ENCODE measurements around the gene TLN1.

TLN1 gene

GRCh38 chr9:35711501-35712428, 20.2 kb downstream of the TLN1 start:
- DNase-seq (ENCODE audit: low read depth) = no peak
- no peak for TF ChIP-seq CTCF (conservative IDR thresholded peaks at IDR 0.05; ENCODE audit: low read depth, low read length)
- H3K4me3 ChIP-seq (ENCODE audit: low read length) = no peak overlapping the region

- no peak for TF ChIP-seq CTCF (conservative IDR thresholded peaks at IDR 0.05; ENCODE audit: low read depth, low read length)
- no peak overlapping the region for H3K4me3 ChIP-seq (ENCODE audit: low read length)
- DNase-seq (ENCODE audit: low read depth) = no peak
These were observed 21.0 kb downstream of the TLN1 start for GRCh38 chr9:35710818-35711500.

DNA sequence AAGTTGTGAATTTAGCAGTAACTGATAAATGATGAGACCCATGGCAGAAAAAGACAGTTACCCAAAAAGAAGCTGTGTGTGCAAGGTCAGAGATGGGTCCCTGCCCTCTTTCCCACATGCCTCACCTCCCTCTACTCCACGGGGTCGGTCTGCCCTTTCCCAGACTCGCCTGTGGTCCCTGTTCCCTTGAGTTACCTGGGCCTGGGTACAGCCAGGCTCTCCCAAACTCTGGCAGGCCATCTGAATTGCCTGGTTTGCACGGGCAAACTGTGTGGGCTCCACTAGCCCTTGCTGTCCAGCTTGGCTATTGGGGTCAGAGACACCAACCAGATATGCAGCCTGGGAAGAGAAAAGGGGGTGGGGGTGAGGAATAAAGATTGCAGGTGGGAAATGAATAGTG, 23.8 kb downstream of the TLN1 start:
- no peak for DNase-seq (ENCODE audit: low read depth)
- no peak overlapping the region for H3K4me3 ChIP-seq (ENCODE audit: low read length)
- no peak for TF ChIP-seq CTCF (conservative IDR thresholded peaks at IDR 0.05; ENCODE audit: low read depth, low read length)

DNA sequence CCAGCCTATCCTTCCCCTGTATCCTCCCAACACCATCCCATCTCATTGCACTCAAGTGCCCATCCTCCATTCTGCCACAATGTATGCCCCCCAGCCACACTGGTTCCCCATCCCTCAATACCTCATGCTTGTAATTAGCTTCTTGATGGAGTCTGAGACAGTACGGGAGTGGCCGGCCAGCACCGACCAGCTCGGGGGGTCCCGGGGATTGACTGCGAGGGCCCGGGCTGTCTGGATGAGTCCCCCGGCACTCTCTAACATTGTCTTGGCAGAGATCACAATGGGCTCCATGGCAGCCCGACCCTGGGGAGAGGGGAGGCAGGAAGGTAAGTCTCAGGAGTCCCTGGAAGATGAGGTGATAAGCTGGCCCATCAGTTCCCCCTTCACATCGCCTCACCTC, 25.0 kb downstream of the TLN1 start:
- TF ChIP-seq CTCF (conservative IDR thresholded peaks at IDR 0.05; ENCODE audit: low read depth, low read length) = no peak
- DNase-seq (ENCODE audit: low read depth) = no peak
- no peak overlapping the region for H3K4me3 ChIP-seq (ENCODE audit: low read length)

GRCh38 chr9:35705836-35706430, 26.1 kb downstream of the TLN1 start:
- no peak for TF ChIP-seq CTCF (conservative IDR thresholded peaks at IDR 0.05; ENCODE audit: low read depth, low read length)
- DNase-seq (ENCODE audit: low read depth) = no peak
- H3K4me3 ChIP-seq (ENCODE audit: low read length) = no peak overlapping the region

DNA sequence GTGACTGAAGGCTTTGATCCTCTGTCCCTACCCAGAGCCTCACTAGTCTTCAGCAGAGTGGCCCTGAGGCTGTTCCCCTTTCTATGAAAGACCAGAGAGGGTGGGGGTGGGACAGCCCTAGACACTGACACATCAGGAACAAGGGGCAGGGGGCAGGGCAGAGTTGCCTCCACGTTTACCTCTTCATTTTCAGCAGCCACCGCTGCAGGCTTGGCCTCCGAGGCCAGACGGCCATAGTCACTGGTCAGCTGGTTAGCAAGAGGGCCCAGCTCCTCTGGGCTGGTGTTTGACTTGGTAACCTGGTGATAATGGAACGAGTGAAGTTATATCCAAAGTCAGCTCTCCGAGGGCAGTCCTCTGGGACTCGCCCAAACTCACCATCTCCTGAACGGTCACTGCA, 26.6 kb downstream of the TLN1 start:
- no peak for TF ChIP-seq CTCF (conservative IDR thresholded peaks at IDR 0.05; ENCODE audit: low read depth, low read length)
- H3K4me3 ChIP-seq (ENCODE audit: low read length) = no peak overlapping the region
- DNase-seq (ENCODE audit: low read depth) = no peak
